HG03103 (cell line): ENCODE results near the gene CCL4L2.
A peak's percentile ranks its signal among the peaks of the same experiment; 100 is the strongest.
"Not testable (repeated sequence)": the region's sequence is repeated elsewhere in the genome, so short reads cannot be mapped to it uniquely, and the experiment has no call there.

Experiments used
- ATAC-seq: cut with Tn5 transposase; IDR thresholded peaks from one replicate; pipeline ENCODE4 v1.9.1; 2021; ENCODE audit warnings: low read depth; ENCODE audit not compliant: unreplicated experiment

CCL4L2 gene

DNA sequence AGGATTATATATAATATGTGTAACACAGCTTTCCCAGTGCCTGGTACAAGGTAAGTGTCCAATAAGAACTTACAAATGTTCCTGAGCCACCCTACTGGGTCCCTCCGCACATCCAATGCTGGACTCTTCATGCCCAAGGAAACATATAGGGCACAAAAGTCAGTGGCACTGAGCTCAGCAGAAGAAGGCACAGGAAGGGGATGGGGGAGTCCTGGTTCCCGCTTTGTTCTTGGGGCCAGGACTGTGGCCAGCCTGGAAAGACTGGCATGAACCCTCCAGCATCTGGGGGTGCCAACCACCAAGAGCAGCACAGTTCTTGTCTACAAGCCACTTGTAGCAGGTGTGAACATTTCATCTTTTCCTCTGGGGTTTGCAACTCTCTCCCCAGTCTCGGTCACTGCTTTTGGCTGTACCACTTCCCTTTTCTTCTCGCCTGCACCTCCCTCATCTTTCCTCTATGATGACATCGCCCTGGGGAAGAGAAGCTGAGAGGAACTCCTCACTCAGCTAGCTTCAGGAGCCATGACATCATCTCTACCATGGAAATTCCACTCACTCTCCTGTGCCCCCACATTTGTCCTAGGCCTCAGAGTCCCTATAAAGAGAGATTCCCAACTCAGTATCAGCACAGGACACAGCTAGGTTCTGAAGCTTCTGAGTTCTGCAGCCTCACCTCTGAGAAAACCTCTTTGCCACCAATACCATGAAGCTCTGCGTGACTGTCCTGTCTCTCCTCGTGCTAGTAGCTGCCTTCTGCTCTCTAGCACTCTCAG lies at the start of gene CCL4L2:
Gene CCL4L2 (plus strand): TSS at position 625 of the 773 bp plus-strand sequence.
- ATAC-seq: not testable (repeated sequence)

DNA sequence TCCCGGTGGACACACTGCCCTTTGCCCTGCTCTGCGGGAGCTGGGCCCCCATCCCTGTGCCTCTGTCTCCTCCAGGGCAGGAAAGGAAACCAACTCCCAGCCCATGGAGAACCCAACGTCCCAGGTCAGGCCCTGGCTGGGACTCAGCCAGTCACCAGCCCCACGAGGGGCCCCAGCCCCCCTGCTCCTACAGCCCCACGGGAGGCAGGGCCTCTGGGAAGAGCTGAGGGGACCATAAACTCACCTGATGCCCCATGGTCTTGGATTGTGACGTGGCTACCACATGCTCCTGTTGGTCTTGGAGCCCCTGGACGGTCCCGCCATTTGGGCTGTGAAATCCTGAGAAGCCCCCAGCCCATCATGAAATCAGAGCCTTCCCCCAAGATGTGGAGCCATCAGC lies 42.0 kb upstream of the CCL4L2 start:
- not testable (repeated sequence) for ATAC-seq

DNA sequence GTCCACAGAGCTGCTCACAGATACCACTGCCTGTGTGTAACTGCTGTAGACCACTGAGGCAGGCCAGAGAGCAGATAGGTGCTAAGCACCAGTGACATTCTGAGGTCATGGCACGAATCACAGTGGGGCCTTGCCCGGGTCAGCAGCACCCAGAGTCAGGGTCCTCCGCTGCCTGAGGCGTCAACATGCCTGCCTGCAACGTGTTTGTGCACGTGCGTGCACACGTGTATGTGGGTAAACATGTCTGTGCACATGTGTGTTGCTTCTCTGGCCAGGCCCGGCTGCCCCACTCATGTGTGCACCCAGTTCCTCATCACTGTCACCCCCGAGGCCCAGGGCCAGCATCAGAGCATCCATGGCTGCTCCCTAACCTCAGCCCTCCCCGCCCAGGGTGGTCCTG lies 34.3 kb upstream of the CCL4L2 start, which contains the start of gene TBC1D3B:
Gene TBC1D3B (minus strand): TSS at position 101 of the 400 bp plus-strand sequence. CDS start 1,586 bp downstream, outside the sequence.
- not testable (repeated sequence) for ATAC-seq

DNA sequence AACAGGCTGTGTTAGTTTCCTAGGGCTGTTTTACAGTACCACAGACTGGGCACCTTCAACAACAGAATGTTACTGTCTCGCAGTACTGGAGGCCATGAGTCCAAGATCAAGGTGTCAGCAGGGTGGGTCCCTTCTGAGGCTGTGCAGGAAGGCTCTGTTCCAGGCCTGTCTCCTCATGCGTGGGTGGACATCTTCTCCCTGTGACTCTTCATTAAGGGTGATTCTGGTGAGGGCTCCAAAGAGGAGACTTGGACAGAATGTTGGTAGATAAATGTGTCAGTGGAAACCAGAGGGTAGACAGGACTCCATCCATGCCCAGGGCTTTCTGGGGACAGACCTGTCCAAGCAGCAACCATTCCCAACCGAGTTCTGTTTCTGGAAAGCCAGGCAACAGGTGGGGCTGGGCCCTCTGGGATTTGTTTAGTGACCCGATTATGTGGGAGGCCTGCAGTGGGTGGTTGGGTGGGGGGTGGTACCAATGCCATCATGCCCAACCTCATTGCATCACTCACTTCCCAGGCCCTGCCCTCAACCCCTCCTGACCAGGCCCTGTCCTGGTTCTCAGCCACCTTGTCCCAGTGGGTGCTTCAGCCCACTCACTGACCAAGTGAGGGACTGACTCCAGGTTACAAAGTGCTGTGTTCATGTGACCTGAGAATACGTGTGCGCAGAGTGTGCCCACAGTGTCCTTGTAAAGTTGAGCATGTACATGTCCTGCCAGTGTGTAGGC lies 29.3 kb upstream of the CCL4L2 start:
- ATAC-seq: not testable (repeated sequence)

DNA sequence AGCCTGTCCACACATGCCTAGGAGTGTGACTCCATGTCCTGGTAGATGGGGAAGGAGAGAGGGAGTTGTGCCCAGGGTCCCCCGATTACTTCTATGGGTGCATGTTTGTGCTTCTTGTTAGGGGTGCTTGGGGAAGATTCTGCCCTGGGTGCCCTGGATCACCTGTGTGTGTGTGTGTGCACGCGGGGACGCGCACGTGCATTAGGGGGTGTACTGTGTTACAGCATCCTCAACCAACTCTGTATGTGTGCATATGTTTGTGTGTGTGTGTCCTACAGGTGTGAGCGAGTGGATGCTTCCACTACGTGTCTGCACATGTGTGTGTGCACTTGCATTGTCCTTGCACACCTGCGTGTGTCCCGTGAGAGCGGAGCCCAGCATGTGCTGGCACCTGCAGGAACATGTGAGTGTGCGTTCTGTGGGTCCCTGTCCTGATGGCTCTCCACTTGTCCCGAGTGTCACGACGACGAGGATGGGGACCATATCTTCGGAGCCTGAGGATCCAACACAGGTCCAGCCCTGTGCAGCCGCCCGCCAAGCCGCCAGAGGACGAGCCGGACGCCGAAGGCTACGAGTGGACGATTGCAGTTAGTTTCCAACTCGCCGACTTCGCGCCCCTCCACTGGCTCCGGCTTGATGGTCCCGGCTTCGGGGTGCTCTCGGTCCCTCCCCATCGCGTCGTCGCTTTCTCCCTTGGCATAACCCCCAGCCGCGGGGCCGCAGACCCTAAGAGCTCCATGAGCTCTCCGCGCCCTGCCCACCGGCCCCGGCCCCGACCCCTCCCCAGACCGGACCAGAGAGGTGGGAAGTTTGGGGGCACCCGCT lies 28.5 kb upstream of the CCL4L2 start:
- ATAC-seq: no peak

DNA sequence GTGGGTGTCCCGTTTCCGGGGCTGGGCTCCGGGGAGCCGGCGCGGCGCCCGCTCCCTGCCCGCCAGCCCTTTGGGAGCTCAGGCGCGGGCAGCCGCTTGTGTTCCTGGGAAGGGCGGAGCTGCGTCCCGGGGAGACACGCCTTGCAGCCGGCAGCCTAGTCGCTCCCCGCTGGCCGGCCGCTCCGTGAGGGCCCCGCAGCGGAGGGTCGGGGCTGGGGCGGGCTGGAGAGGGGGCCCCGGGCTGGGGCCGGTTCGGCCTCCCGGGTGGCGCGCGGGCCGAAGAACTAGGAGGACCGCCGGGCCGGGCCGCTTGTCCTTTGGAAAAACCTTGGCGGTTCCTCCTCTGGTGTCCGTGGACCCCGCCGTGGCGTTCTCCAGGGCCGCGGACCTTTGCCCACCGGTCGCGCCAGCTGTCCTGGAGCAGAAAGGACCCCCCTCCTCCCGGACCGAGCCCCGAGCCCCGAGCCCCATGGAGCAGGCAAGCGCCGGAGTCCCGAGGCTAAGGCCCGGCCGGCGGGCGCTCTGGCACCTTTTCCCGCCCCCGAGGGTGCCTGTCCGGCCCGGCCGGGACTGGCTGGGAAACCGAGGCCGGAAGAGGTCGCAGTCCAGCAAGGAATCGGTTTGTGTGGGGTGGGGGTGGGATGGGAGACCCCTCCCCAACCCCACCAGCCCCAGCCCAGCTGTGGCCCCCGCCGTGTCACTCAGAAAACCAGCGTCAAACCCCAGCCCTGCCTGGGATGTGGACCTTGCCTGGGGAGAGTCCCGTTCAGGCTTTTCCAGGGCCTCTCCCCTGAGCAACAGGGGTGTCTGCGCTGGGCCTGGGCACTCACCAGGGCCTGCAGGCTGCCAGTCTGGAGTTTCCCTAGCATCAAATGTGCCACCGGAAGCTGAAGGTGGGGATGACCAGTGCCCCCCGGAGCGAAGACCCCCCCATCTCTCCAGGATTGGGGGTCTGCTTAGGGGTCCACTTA lies 27.6 kb upstream of the CCL4L2 start:
- ATAC-seq: no peak

DNA sequence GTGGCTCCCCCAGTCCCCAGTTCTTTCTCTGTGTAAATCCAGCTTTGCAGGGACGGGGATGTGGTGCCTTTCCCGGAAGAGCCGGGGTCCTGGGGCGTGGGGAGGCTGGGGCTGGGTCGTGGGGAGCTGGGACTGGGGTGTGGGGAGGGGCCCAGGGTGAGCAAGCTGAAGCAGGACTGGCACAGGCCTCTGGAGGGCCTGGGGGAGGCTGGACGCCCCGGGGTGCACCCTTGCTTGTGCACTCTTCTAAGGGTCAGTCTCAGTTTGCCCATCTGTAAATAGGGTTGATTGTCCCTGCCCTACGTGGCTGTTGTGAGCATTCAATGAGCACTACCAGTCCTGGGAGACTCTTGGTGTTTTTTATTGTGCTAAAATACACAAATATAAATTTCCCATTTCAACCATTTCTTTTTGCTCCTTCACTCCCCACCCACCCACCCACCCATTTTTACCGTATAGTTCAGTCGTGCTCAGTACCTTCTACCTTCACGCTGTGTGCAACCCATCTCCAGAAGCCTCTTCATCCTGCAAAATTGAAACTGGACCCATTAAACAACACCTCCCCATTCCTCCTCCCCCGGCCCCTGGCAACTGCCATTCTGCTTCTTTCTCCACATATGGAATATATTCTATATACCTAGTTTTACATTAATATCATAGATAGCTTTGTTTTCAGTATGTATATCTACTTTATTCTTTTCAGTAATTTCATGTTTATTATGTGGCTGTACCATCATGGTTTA lies 26.7 kb upstream of the CCL4L2 start:
- ATAC-seq: no peak

DNA sequence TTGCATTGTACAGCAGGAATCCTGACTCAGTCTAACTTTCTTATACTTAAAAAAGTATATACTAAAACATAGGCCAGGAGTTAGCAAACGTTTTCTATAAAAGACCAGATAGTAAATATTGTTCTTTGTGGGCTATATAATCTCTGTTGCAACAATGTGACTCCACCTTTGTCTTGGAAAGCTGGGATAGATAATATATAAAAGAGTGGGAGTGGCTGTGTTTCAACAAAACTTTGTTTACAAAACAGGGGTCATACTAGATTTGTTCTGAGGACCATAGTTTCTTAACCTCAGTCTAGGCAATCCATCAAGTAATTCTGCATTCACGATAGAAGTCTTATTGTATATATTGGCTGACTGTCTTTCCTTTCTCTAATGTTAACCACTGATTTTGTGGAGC lies 25.4 kb upstream of the CCL4L2 start:
- ATAC-seq: no peak

DNA sequence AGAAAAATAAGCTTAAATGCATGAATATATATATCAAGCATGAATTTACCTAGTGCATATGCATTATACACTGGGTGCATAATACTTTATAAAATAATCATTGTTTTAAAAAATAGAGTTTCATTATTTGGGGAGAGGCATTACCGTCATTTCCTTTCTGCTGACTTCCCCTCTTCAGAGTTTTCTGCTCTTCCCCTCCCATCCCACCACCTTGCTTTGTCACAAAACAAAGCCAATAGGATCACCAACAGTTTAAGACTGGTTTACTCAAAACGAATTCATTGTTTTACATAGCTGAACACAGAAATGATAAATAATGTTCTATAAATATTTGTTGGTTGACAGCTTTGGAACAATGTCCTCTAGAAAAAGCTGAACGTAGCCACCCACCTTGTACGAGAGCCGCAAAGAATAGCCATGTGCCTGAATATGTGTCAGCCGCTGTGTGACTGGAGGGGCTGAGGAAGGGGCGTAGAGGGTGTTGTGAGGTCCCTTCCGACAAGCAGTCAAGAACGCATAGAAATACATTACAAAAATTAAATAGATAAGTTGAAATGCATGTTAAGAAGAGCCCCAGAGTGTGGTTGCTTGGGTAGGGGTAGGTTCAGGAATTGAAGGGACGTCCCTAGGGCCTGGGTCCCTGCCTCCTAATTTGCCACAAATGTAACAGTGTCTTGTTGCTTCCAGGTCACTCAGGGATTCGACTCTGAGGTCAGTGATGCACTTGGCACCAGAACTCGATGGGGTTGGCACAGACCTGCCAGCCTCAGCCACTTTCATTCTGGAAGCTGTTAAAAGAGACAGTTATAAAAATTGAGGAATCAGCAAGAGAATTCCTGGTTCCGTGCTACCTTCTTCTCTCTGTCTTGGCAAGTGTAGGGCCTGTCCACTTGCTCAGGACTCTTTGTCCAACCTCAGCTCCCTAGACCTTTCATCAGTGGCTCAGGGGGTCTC lies 23.8 kb upstream of the CCL4L2 start:
- ATAC-seq: not testable (repeated sequence)

DNA sequence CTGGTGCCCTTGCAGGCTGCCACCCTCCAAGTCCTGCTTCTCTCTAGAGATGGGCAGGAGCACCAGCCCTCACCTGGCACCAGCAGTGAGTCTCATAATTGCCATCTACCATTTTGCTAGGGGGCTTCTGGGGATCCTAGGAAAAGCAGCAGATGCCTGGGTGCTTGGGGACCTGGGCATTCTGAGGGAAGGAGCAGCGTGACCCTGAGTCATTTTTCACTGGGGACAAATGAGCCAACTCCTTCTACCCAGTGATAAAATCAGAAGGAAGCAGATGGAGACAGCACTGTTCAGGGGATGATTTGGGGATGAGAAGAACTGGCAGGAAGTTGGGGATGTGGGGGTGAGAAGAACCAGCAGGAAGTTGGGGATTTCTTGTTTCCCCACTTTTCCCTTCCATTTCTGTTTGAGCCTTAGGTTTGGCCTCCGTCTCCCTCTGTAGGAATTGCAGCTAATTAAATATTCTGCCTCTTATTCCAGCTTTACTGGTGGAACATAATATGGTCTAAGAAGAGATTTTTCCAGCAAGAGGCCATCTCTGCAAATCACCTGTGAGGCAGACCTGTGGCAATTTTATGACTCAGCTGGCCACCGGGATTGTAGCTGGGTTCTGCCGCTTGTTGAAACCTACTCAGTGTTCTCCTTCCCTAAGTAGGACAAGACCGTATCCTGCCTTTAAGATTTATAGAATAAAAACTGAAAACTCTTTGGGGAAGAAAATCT lies 22.8 kb upstream of the CCL4L2 start:
- ATAC-seq: not testable (repeated sequence)

DNA sequence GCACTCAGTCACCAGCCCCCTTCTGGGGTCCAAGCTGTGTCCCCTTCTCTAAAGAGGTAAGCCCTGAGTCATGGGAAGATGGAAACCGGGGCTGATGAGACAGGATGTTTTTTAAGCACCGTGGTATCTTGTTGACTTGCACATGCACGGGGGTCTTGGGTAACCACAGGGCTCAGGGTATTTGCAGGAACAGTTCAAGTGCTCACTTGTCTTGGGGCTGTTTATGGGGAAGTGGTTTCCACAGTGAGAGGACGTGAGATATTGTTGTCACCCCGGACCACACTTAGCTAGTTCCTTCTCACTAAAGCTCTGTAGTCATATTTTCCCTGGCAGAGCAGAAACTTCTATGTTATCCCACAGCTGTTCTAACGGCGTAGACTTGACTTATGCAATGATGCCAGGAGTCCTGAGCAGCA lies 22.0 kb upstream of the CCL4L2 start:
- ATAC-seq: peak; percentile 67

DNA sequence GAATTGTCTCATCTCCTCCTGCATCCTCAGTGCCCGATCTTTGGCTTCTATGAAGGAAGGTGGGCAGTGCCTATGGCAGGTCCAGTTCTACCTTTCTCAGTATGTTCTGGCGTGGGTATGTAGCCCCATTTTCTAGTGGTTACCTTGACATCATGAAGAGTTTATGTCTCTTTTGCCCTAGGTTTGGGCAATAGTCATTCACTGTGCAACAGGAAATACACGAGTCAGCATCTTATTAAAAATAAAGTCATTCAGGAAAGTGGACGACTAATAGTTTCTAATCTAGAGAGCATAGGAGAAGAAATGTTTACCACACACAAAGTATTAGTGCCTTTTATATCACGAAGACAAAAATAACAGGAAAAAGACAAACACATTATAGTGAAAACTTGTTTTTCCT lies 20.9 kb upstream of the CCL4L2 start:
- ATAC-seq: not testable (repeated sequence)

DNA sequence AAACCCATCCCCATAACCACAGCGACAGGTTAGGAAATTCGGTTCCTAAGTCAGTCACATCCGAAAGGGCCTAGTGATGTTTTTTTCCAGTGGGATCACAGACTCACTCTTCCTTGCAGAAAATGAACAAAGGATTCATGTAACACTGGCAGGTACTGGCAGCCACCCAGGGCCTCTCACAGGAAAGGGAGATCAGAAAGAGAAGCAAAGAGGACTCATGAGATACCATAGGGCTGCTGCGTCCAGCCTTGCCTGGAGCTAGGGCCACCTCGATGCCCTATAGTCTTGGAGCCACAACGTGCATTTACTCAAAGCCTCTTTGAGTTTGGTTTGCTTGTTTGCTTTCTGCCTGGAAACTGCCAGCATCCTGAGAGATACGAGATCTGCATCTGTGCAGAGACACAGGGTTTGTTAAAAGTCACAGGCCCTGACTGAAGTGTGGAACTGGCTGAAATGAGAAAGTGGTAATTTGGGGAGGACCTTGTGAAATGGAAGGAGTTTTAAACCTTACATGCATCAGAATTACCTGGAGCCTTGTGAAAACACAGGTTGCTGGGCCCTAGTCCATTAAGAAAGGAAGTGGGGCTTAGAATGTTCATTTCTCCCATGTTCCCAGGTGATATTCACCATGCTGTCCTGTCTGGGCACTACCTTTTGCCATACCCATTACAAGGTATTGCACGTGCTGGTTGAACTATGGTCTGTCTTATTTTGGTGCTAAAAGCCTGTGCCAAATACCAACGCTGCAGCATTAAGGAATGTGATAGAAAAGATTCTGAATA lies 20.1 kb upstream of the CCL4L2 start:
- ATAC-seq: not testable (repeated sequence)

DNA sequence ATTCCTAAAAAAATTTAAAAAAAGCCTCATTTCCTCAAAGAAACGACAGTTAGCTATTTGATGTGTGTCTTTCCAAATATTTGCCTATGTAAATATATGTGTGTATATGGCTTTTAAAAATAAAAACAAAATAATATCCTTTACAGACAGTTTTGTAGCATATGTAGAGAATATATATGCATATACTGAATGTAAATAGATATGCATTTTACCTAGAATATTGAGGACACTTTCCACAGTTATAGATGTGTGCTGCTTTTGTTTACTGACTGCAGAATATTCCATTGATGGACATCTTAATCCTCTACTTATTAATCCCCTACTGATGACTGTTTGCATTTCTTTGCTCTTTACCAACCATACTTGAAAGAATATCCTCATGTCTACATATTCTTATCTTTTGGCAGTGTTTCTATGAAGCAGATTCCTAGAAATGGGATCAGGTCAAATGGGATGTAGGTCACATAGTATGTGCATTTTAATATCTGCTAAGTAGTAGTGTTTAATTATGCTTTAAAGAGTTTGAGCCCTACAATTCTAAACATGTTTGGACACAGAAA lies 17.6 kb upstream of the CCL4L2 start:
- ATAC-seq: no peak

DNA sequence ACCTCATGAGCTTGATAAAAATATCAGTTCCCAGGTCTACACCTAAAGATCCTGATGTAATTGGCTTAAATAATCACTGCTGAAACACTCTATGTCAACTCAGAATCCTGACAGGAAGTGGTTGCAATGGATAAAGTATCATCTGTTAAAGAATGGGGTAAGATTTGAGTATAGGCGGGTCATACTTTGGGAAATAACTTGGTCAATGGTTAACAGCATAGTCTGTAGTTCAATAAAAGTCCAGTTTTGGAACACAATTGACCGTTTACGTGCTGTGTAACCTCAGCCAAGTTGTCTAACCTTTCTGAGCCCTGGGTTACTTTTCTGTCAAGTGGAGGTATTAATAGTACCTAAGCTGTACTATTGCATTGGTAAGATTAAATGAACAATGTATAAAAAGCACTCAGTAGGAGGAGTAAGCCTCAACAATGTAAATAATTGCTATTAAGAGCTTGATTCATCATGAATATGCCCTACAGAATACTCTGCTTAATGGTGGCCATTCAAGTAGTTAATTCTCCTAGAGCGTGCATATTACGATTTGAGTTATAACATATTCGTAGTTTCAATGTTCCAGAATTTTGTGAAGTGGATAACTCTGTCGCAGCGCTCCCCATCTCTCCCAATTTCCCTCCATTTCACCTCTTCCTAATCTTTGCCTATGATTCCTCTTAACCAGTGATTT lies 16.6 kb upstream of the CCL4L2 start:
- not testable (repeated sequence) for ATAC-seq
